Central memory CD8-positive, alpha-beta T cell (primary cell): Measurements from ENCODE around the gene ELP4.
A peak's percentile ranks its signal among the peaks of the same experiment; 100 is the strongest.
"Not testable (repeated sequence)": the region's sequence is repeated elsewhere in the genome, so short reads cannot be mapped to it uniquely, and the experiment has no call there.

Experiments used
- ATAC-seq: fragments of 150-1000 bp; cut with Tn5 transposase; replicated peaks from 2 replicates; pipeline ENCODE4 v1.10.0; 2022; ENCODE audit warnings: mild to moderate bottlenecking, moderate FRiP score, moderate number of reproducible peaks; ENCODE audit not compliant: poor library complexity, severe bottlenecking; ENCODE audit errors: extremely low read depth
- DNase-seq, 2 donors: peaks; one replicate each; pipeline ENCODE4 v3.0.0; 2021; ENCODE audit warnings: low spot score in 2 of 2
- H3K27ac Mint-ChIP-seq: one replicate; pipeline ENCODE4 v1.8.0; 2022; ENCODE audit warnings: low read depth, mild to moderate bottlenecking, moderate library complexity, mixed read lengths
- H3K27me3 Mint-ChIP-seq: one replicate; pipeline ENCODE4 v1.8.0; 2022; ENCODE audit warnings: mixed read lengths
- H3K36me3 Mint-ChIP-seq: one replicate; pipeline ENCODE4 v1.8.0; 2022; ENCODE audit warnings: mild to moderate bottlenecking, moderate library complexity, mixed read lengths; ENCODE audit not compliant: insufficient read depth
- H3K4me1 Mint-ChIP-seq: one replicate; pipeline ENCODE4 v1.8.0; 2022; ENCODE audit warnings: mixed read lengths
- H3K4me3 Mint-ChIP-seq: one replicate; pipeline ENCODE4 v1.8.0; 2022; ENCODE audit warnings: mild to moderate bottlenecking, moderate library complexity, mixed read lengths
- H3K9me3 Mint-ChIP-seq: one replicate; pipeline ENCODE4 v1.8.0; 2022; ENCODE audit warnings: mixed read lengths

ELP4 gene

GRCh38 chr11:31509429-31510345 is at the start of gene ELP4, which contains the start of gene IMMP1L:
ELP4 (plus strand) TSS chr11:31509767; CDS start chr11:31509785, 18 bp downstream.
IMMP1L (minus strand) TSS chr11:31509622; CDS start chr11:31463276, 46,346 bp downstream.
- no peaks in the 10 kb centered on the region for H3K27me3 Mint-ChIP-seq
- H3K9me3 Mint-ChIP-seq = no peaks in the 10 kb centered on the region
- H3K27ac Mint-ChIP-seq = peak within 1 kb of the TSS; percentile 97
- ATAC-seq = peak; percentile 99
- DNase-seq = peak; percentile 95
- peak within 1 kb of the TSS; percentile 96 for H3K4me3 Mint-ChIP-seq
- peaks cover 20% of the 10 kb centered on the region for H3K36me3 Mint-ChIP-seq
- H3K4me1 Mint-ChIP-seq = peaks cover 60% of the 10 kb centered on the region

- Mint-ChIP-seq H3K27ac (no peak overlapping the region), H3K27me3 (no peaks in the 10 kb centered on the region), H3K4me3 (no peak overlapping the region), H3K9me3 (no peaks in the 10 kb centered on the region), H3K4me1 (peaks cover 7% of the 10 kb centered on the region), H3K36me3 (peaks cover 5% of the 10 kb centered on the region)
- ATAC-seq = no peak
- no peak for DNase-seq
These were observed 45.1 kb upstream of the ELP4 start for GRCh38 chr11:31464436-31464835.

GRCh38 chr11:31474083-31474482 is 35.5 kb upstream of the ELP4 start:
- H3K4me1 Mint-ChIP-seq = peaks cover 7% of the 10 kb centered on the region
- no peak overlapping the region for H3K27ac Mint-ChIP-seq
- DNase-seq (no peak), ATAC-seq (no peak)
- H3K9me3 Mint-ChIP-seq = no peaks in the 10 kb centered on the region
- H3K27me3 Mint-ChIP-seq = no peaks in the 10 kb centered on the region
- H3K4me3 Mint-ChIP-seq = no peak overlapping the region
- H3K36me3 Mint-ChIP-seq = no peaks in the 10 kb centered on the region

GRCh38 chr11:31477528-31478222 is 31.9 kb upstream of the ELP4 start:
- ATAC-seq (no peak), DNase-seq (no peak)
- Mint-ChIP-seq H3K27me3 (no peaks in the 10 kb centered on the region), H3K27ac (no peak overlapping the region), H3K36me3 (no peaks in the 10 kb centered on the region), H3K9me3 (no peaks in the 10 kb centered on the region), H3K4me1 (peaks cover 14% of the 10 kb centered on the region), H3K4me3 (no peak overlapping the region)

GRCh38 chr11:31478223-31478590 is 31.4 kb upstream of the ELP4 start:
- DNase-seq (no peak), ATAC-seq (no peak)
- no peaks in the 10 kb centered on the region for H3K9me3 Mint-ChIP-seq
- H3K27me3 Mint-ChIP-seq = no peaks in the 10 kb centered on the region
- no peak overlapping the region for H3K27ac Mint-ChIP-seq
- no peak overlapping the region for H3K4me3 Mint-ChIP-seq
- H3K36me3 Mint-ChIP-seq = no peaks in the 10 kb centered on the region
- peaks cover 14% of the 10 kb centered on the region for H3K4me1 Mint-ChIP-seq

- no peak overlapping the region for H3K27ac Mint-ChIP-seq
- H3K4me1 Mint-ChIP-seq = peaks cover 14% of the 10 kb centered on the region
- ATAC-seq = no peak
- H3K9me3 Mint-ChIP-seq = no peaks in the 10 kb centered on the region
- no peak for DNase-seq
- H3K36me3 Mint-ChIP-seq = no peaks in the 10 kb centered on the region
- H3K27me3 Mint-ChIP-seq = no peaks in the 10 kb centered on the region
- H3K4me3 Mint-ChIP-seq = no peak overlapping the region
These were observed 30.5 kb upstream of the ELP4 start for GRCh38 chr11:31479066-31479465.

GRCh38 chr11:31480930-31481329 is 28.6 kb upstream of the ELP4 start:
- ATAC-seq = no peak
- H3K36me3 Mint-ChIP-seq = no peaks in the 10 kb centered on the region
- H3K4me3 Mint-ChIP-seq = no peak overlapping the region
- no peak for DNase-seq
- H3K9me3 Mint-ChIP-seq = no peaks in the 10 kb centered on the region
- H3K27ac Mint-ChIP-seq = no peak overlapping the region
- H3K4me1 Mint-ChIP-seq = peaks cover 23% of the 10 kb centered on the region
- no peaks in the 10 kb centered on the region for H3K27me3 Mint-ChIP-seq

- no peak for ATAC-seq
- no peak overlapping the region for H3K27ac Mint-ChIP-seq
These were observed 25.1 kb upstream of the ELP4 start for GRCh38 chr11:31484497-31484896.

GRCh38 chr11:31487848-31488247 is 21.7 kb upstream of the ELP4 start:
- Mint-ChIP-seq H3K36me3 (peaks cover 1% of the 10 kb centered on the region), H3K27ac (no peak overlapping the region), H3K4me1 (peaks cover 36% of the 10 kb centered on the region), H3K27me3 (no peaks in the 10 kb centered on the region), H3K9me3 (no peaks in the 10 kb centered on the region), H3K4me3 (no peak overlapping the region)
- ATAC-seq (no peak), DNase-seq (no peak)

More at GRCh38 chr11:31484497-31484896, 25.1 kb upstream of the ELP4 start:
- no peaks in the 10 kb centered on the region for H3K27me3 Mint-ChIP-seq
- peaks cover 27% of the 10 kb centered on the region for H3K4me1 Mint-ChIP-seq
- H3K4me3 Mint-ChIP-seq = no peak overlapping the region
- no peaks in the 10 kb centered on the region for H3K9me3 Mint-ChIP-seq
- DNase-seq = no peak
- H3K36me3 Mint-ChIP-seq = peaks cover 1% of the 10 kb centered on the region

GRCh38 chr11:31492320-31492913 is 17.1 kb upstream of the ELP4 start:
- no peak for ATAC-seq
- Mint-ChIP-seq H3K9me3 (no peaks in the 10 kb centered on the region), H3K36me3 (peaks cover under 1% of the 10 kb centered on the region), H3K27me3 (no peaks in the 10 kb centered on the region), H3K4me3 (no peak overlapping the region), H3K27ac (no peak overlapping the region), H3K4me1 (peaks cover 55% of the 10 kb centered on the region)
- DNase-seq = no peak

GRCh38 chr11:31493235-31493634 is 16.3 kb upstream of the ELP4 start:
- no peaks in the 10 kb centered on the region for H3K36me3 Mint-ChIP-seq
- no peak overlapping the region for H3K27ac Mint-ChIP-seq

GRCh38 chr11:31493762-31494161 is 15.8 kb upstream of the ELP4 start:
- not testable (repeated sequence) for H3K27ac Mint-ChIP-seq, DNase-seq, H3K9me3 Mint-ChIP-seq, H3K27me3 Mint-ChIP-seq, H3K36me3 Mint-ChIP-seq, ATAC-seq, H3K4me3 Mint-ChIP-seq
- peaks cover 52% of the 10 kb centered on the region for H3K4me1 Mint-ChIP-seq

More at GRCh38 chr11:31493235-31493634, 16.3 kb upstream of the ELP4 start:
- H3K9me3 Mint-ChIP-seq = no peaks in the 10 kb centered on the region
- peaks cover 50% of the 10 kb centered on the region for H3K4me1 Mint-ChIP-seq
- ATAC-seq (no peak), DNase-seq (no peak)
- no peaks in the 10 kb centered on the region for H3K27me3 Mint-ChIP-seq
- H3K4me3 Mint-ChIP-seq = no peak overlapping the region
